22Rv1 (cell line): ENCODE data around the gene AKT3.

Experiments
- H3K27ac ChIP-seq: fragments of 450-650 bp; 2 replicates; pipeline ENCODE4 v1.5.1; 2017
- ZFX ChIP-seq: fragments of 450-650 bp; IDR thresholded peaks from 2 replicates; pipeline ENCODE4 v1.6.1; 2017; ENCODE audit warnings: antibody characterized with exemption, borderline replicate concordance
- TF ChIP-seq, protein P1 (sequence below): fragments of 450-650 bp; IDR thresholded peaks from 2 replicates; pipeline ENCODE4 v1.5.1; 2017; ENCODE audit warnings: mild to moderate bottlenecking

Gene AKT3

DNA sequence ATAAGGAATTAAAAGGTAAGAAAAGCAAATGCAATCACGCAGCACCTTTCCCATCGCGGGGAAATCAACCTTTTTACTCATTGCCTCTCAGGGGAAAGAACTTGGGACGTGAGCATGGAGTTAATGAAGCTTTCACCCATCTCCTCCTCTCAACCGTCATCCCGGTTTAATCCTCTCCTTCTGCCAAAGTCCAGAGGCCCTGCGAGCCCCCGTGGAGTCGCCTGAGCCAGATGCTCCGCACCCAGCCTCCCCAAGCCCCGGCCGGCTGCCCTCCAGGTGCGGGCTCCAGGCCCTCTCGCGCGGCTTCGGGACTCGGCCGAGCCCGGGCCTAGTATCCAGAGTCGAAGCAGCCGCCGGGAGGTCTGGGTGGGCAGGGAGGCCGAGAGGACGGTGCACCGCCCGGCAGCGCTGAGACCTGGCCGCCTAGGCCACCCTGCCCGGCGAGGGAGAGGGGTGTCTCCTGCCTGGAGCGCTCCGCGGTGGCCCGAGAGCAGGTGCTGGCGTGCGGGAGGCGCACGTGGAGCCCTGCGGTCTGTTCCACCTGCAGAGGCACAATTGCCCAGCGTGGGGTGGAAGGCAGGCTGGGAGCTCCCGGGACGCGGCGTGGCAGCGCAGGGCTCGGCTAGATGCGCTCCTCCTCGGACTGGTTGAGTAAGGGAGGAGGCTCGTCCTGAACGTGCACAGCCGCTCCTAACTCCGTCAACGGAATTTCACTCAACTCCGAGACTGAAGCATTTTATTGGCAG lies 375.7 kb downstream of the AKT3 start:
- TF ChIP-seq ZFX: no peak
- no peak overlapping the region for H3K27ac ChIP-seq

DNA sequence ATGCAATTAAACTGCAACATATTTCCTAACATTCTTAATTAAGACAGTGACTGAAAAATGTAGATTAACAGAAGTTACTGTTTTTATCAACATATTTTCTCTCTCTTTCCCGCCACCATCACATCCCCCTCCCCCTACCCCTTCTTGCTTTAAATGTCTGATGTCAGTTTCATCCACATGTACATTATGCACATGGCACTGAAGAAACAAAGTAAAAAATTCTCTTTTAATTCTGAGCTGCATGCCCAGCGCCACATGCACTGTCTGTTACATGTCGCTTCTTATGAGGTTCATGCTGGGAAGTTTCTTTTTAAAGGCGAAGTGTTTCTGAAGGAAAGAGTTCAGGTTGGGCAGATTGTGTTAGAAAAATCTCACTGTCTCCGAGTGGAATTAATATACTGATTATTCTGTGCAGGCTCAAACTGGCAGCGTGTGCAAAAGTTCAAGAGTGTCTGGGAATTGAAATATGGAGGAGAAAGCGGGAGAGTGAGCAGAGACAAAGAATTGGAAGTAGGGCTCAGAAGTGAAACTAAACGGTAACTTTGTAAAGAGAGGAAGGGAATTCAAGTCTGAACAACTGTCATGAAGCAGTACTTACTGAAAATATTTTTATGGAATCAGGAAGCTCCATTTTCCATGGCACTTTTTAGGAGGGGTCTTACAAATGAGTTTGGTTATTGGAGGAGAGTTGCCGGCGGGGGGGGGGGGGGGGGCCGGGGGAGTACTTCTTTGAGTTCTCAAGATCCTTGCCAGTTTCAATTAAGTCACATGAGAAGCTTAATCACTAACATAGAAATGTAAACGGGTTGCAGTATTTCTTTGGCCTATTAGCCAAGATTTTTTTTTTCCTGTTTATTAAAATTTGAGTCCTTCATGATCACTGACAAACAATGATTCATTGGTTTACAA lies 376.6 kb downstream of the AKT3 start:
- no peak for TF ChIP-seq ZFX
- TF ChIP-seq, protein P1, sequence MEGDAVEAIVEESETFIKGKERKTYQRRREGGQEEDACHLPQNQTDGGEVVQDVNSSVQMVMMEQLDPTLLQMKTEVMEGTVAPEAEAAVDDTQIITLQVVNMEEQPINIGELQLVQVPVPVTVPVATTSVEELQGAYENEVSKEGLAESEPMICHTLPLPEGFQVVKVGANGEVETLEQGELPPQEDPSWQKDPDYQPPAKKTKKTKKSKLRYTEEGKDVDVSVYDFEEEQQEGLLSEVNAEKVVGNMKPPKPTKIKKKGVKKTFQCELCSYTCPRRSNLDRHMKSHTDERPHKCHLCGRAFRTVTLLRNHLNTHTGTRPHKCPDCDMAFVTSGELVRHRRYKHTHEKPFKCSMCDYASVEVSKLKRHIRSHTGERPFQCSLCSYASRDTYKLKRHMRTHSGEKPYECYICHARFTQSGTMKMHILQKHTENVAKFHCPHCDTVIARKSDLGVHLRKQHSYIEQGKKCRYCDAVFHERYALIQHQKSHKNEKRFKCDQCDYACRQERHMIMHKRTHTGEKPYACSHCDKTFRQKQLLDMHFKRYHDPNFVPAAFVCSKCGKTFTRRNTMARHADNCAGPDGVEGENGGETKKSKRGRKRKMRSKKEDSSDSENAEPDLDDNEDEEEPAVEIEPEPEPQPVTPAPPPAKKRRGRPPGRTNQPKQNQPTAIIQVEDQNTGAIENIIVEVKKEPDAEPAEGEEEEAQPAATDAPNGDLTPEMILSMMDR: no peak
- no peak overlapping the region for H3K27ac ChIP-seq

DNA sequence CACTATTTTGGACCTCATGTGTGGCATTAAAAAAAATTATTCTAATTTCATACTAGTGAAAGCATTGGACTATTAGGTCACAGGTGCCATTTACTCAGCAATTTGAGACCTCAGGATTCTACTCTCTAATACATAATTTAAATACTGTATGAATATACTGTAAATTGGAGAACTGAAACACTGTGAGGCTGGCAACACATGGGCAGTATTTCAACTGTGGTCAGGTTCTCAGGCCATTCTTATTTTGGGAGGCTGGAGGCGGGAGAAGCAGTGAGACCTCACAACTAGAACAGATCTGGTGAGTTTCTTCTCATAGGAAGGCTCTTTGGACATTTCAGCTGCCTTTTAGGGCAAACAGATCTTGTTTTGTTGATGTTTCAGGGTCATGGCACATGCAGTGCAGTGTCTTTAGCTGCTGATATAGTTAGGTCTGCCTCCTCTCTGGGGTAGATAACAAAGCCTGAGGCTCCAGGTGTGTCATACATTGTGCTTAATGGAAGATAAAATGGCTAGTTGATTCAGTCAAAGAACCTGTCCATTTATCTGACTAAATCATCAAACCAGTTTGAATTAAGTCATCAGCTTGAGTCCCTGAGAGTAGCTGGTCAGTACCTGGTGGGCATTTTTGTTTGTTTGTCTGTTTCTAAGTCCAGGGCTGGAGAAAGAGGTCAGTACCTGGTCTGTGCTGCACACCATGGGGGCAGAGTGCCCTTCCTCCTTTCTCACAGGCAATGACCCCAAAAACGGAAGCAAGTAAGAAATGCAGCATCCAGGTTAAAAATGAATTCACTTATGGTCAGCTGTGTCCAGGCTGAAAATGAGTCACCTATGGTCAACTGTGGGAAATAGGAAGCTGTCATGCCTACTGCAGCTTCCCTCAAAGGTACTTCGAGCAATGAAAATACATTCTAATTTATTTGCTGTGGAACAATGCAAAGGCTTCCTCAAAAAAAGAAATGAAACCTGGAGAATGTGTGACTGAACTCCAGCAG lies 378.0 kb downstream of the AKT3 start:
- no peak overlapping the region for H3K27ac ChIP-seq

DNA sequence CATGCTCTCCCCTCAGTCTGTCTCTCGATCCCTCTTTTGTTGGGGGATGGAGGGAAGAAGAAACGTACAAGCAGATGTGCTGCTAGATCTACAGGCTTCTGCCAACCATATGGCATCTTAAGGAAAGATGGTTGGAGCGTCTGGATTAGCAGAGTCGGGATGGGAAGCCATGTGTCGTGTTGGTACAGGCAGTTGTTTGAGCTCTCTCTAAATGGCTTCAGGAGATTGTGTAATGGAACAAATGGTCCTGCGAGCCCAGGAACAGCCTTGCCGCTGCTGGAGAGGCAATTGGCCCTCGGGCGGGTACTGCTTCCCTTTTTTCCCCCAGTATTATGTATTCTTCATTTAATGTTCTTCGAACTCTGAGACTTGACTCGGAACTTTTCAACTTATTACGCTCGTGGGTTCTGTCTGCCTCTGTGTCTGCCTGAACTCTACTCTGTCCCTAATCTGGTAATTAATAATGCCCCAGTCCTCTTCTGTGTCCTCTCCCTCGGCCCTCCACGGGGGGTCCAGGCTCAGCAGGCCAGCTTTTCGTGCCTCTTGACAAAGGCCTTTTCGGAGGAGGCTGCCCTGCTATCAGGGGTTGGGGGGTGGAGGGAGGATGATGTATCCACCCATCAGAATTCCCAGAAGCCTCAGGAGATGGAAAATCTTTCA lies 378.9 kb downstream of the AKT3 start:
- TF ChIP-seq, protein P1: no peak
- TF ChIP-seq ZFX: no peak
- no peak overlapping the region for H3K27ac ChIP-seq

More for the DNA sequence above, 378.0 kb downstream of the AKT3 start:
- no peak for TF ChIP-seq ZFX
- TF ChIP-seq, protein P1: no peak

DNA sequence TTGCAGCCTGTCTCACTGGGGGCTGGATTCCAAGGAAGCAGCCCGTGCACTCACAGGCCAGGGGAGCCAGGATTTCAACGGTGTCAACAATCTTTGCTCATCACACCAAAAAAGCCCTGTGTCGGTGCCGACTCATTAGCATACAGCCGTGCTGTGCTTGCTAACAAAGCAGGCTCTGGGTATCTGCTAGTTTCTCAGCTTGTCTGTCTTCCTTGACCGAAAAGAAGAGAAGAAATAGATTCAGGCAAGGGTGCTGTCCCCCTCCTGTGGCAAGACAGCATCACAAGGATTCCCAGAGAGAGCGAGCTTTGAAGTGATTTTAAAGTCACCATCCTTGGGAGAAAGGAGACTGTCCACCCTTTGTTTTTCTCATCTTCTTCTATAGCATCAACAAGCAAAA lies 379.5 kb downstream of the AKT3 start:
- H3K27ac ChIP-seq: no peak overlapping the region
- TF ChIP-seq ZFX: no peak
- TF ChIP-seq, protein P1: no peak

DNA sequence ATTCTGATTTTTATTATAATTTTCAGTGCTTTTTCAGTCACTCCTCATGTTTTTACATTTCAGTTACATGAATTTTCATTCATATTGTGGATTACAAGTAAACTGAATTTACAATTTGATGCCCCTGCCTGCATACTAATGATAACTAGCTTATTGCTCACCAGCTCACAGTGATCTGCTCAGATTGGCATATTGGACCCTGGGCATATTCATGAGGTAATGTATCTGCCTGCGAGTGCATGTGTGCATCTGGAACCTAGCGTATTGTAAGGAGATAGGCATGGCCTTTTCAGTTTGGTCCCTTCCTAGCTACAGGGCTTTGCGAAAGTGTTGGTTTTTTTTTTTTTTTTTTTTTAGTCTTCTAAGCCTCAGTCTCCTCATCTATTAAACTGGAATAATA lies 380.5 kb downstream of the AKT3 start:
- H3K27ac ChIP-seq: no peak overlapping the region
- TF ChIP-seq, protein P1: no peak

DNA sequence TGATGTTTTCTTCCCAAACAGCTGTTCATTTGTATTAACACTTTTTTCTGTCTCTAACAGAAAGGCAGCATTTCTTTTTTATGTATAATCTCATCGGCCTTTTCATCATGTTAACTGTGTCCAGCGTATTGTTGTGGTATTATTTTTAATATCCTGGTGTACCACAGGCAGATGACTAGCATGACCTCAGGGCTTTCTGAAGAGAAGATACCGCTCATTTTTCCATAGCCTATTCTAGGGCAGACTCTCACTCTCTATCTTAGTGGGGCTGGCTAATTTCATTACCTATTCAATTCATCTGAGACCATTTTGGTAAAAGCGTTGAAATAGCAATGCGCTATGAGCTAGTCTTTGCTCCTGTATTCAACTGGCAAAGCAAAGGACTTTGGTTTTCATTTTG lies 384.3 kb downstream of the AKT3 start:
- no peak overlapping the region for H3K27ac ChIP-seq
- no peak for TF ChIP-seq ZFX
- TF ChIP-seq, protein P1: no peak
